Esophagus (tissue), 2 donors: ENCODE results near the gene GABARAPL2. TPM values are rescaled to one million over a fixed set of nuclear protein-coding genes. Genes with fewer than 3 reads are reported as not detected.
"Not testable (repeated sequence)": the region's sequence is repeated elsewhere in the genome, so short reads cannot be mapped to it uniquely, and the experiment has no call there.

Experiments used
- H3K27ac ChIP-seq, 2 donors: one replicate each; pipeline ENCODE4 v1.5.1; 2013; ENCODE audit warnings: low read depth in 2 of 2, mild to moderate bottlenecking in 2 of 2, inconsistent platforms in 1 of 2, low read length in 1 of 2, moderate library complexity in 1 of 2
- H3K27me3 ChIP-seq, 2 donors: one replicate each; pipeline ENCODE4 v1.6.1; 2013; ENCODE audit warnings: low read length in 2 of 2, control low read depth in 1 of 2, mild to moderate bottlenecking in 1 of 2; ENCODE audit not compliant: insufficient read depth in 2 of 2, control insufficient read depth in 1 of 2
- H3K36me3 ChIP-seq, 2 donors: one replicate each; pipeline ENCODE4 v1.6.1; 2013; ENCODE audit warnings: low read length in 1 of 2; ENCODE audit not compliant: control insufficient read depth in 2 of 2, insufficient read depth in 2 of 2
- H3K4me1 ChIP-seq, 2 donors: one replicate each; pipeline ENCODE4 v1.6.1; 2013; ENCODE audit warnings: low read length in 1 of 2; ENCODE audit not compliant: control insufficient read depth in 2 of 2, insufficient read depth in 2 of 2
- H3K4me3 ChIP-seq, 2 donors: one replicate each; pipeline ENCODE4 v1.5.1; 2013; ENCODE audit warnings: low read length in 2 of 2, mild to moderate bottlenecking in 2 of 2, low read depth in 1 of 2, moderate library complexity in 1 of 2
- H3K9me3 ChIP-seq, 2 donors: one replicate each; pipeline ENCODE4 v1.6.1; 2013; ENCODE audit warnings: mild to moderate bottlenecking in 2 of 2, low read depth in 1 of 2, low read length in 1 of 2, moderate library complexity in 1 of 2; ENCODE audit not compliant: control insufficient read depth in 2 of 2, insufficient read depth in 1 of 2
- WGBS, 2 donors: extraction: QIAGEN DNeasy Blood & Tissue Kit; methylation state at CpG; one replicate each; pipeline ENCODE4 v1.1.7; 2013; 5-methylcytosine and 5-hydroxymethylcytosine counted together
- polyA plus RNA-seq, 2 donors: library from polyadenylated mRNA; stranded (reverse); fragments of 200-250 nt; gene quantifications; one replicate each; pipeline ENCODE4 v1.2.3, GENCODE V29; 2013
- donor health status: healthy with polysubstance abuse.
- donor health status: Bipolar disorder and iron deficiency.

GABARAPL2 gene
- polyA plus RNA-seq, 2 donors: 83.1 to 96.6 TPM

DNA sequence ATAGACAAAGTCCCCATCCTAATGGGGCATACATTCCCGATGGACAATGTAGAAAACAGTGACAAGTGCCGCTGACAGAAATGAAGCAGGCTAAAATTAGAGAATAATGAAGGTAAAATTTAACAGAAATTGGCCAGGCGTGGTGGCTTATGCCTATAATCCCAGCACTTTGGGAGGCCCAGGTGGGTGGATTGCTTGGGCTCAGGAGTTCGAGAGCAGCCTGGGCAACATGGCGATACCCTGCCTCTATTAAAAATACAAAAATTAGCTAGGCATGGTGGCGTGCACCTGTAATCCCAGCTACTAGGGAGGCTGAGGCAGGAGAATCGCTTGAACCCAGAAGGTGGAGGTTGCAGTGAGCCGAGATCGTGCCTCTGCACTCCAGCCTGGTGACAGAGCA, 17.7 kb upstream of the GABARAPL2 start:
- H3K27ac ChIP-seq, H3K36me3 ChIP-seq, H3K4me1 ChIP-seq, H3K27me3 ChIP-seq, H3K9me3 ChIP-seq, H3K4me3 ChIP-seq: not testable (repeated sequence)
- WGBS, 2 donors: 93 to 95% methylated on average over 9 of the region's 9 CpGs

DNA sequence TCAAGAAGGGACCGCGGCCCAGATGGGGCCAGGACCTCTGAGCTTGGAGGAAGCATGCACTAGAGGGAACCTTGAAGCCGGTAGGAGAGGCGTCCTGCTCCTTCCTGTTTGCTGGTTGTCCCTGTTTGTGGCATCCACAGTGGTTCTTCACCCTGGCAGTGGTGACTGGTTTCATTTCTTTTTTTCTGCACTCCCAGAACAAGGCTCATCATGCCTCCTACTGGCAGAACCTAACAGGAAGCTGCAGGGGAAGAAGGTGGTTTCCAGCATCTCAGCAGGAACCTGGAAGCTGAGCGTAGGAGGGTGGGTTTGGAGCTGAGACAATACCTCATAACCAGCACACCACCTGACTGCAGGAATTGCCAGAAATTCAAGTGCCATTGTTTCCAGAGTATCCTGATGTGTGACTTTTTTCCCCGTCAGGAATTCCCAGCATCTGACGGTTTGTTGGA, 15.9 kb upstream of the GABARAPL2 start:
- Histone ChIP-seq H3K27ac (peak overlapping the region in 1 of 2 donors; percentile 41), H3K27me3 (no peaks in the 10 kb centered on the region), H3K4me3 (no peak overlapping the region), H3K36me3 (no peaks in the 10 kb centered on the region), H3K9me3 (no peaks in the 10 kb centered on the region), H3K4me1 (no peaks in the 10 kb centered on the region)
- 62 to 67% methylated on average over 7 of the region's 7 CpGs for WGBS, 2 donors

DNA sequence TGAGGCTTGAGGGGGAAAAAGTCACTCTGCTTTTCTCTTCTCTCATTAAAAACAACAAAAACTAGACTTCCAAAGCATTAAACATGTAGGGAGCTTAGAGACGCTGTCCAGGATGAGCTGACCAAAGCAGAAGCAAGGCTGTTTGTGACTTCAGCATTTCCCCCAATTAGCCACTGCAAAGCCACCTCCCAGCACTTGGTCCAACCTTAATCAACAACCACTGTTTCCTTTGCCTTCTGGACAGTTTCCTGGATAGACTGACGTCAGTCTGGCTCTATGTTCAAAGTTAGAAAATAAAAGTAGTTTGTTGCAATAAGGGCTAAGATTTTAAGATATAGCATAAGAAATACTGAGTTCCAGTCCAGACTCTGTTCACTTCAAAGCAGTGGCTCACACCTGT, 13.2 kb upstream of the GABARAPL2 start:
- Histone ChIP-seq H3K27ac (no peak overlapping the region), H3K27me3 (no peaks in the 10 kb centered on the region), H3K4me3 (no peak overlapping the region), H3K9me3 (no peaks in the 10 kb centered on the region), H3K4me1 (peaks cover 0 to 4% of the 10 kb centered on the region in 2 donors), H3K36me3 (no peaks in the 10 kb centered on the region)
- WGBS, 2 donors: 66 to 75% methylated on average over 2 of the region's 2 CpGs

DNA sequence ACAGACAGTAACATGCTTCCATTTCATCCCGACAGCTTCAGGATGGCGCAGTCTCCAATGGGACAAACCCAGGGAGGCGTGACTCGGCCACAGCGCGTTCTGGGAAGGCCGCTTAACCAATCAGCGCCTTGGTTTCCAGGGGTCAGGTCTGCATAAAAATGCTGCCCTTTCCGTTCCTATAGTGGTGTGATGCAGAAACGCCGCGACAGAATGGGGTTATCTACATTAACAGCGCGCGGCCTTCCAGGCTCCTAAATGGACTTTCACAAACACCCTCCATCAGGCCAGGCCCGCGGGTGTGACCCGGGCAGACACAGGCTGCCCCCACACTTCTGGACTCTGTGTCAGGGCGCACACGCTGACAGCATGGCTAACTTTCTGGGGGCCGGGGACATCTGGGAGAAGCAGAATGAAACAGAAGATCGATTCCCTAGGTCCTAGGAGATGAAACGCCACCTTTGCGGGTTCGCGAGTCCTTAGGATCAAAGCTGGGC, 10.9 kb upstream of the GABARAPL2 start:
- 2% methylated on average over 26 of the region's 26 CpGs for WGBS, 2 donors
- Histone ChIP-seq H3K27ac (peak overlapping the region; percentile 62 to 83), H3K9me3 (no peaks in the 10 kb centered on the region), H3K4me1 (peaks cover 0 to 4% of the 10 kb centered on the region in 2 donors), H3K27me3 (no peaks in the 10 kb centered on the region), H3K36me3 (no peaks in the 10 kb centered on the region), H3K4me3 (peak overlapping the region; percentile 55 to 76)

DNA sequence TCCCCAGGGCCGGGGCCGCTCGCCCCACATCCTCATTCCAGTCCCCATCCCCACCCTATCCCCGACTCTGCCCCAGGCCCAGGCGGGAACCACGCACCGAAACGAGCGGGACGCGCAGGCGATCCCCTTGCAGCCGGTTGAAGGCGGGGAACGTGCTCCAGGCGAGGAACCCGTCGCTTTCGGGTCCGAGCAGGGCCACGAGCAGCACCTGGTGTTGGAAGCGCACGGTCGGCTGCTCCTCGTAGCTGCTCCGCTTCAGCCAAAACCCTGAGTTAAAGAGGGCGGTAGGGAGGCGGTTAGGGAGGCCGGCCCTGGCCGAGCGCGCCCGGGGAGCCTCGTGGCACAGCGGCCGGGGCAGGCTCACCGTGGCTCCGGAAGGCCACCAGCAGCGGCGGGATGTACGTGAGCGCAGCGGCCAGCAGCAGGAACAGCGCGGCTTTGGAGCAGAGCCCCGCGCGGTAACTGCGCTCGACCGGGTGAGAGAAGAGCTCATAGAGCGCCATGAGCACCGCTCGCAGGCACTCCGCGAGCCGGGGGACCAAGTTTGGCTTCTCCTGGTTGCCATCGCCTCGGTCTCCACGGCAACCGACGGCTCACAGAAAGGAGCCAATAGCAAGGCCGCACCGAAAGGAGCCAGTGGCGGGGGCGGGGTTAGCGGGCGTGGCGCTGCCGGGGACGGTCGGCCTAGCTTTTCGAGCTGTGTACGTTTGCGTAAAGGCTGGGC, 10.3 kb upstream of the GABARAPL2 start, which contains the start of gene TMEM231:
Gene TMEM231 (minus strand): TSS at position 546 of the 724 bp plus-strand sequence. CDS start 43 bp downstream, at position 503.
- H3K9me3 ChIP-seq: no peaks in the 10 kb centered on the region
- H3K27me3 ChIP-seq: no peaks in the 10 kb centered on the region
- peaks cover 0 to 4% of the 10 kb centered on the region in 2 donors for H3K4me1 ChIP-seq
- H3K27ac ChIP-seq: peak within 1 kb of the TSS; percentile 62 to 83
- WGBS, 2 donors: 0% methylated on average over 61 to 75 of the region's 75 CpGs
- peak within 1 kb of the TSS; percentile 55 to 76 for H3K4me3 ChIP-seq
- no peaks in the 10 kb centered on the region for H3K36me3 ChIP-seq

DNA sequence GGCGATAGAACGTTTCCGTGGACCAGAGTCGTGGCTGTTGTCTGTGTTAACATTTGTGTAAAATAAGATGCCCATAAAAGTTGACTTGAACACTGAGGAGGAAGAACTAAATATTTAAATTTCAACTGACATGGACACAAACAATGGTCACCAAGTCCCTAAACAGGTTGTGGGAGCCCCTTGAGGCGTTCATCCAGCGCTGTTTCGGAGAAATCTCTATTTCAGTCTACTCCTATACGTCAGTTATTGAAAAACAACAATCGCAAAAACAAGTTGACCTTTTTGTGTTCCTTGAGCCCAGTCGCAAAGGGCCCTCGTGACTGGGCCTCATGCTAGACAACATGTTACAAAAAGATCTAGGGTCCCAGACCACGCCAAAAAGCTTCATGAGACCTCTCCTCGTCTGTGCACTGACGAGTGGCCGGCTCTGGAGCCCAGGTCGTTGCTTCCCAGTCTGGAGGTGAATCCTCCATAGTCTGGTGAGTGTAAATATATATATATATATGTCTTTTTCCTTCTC, 9.7 kb upstream of the GABARAPL2 start:
- peaks cover 0 to 4% of the 10 kb centered on the region in 2 donors for H3K4me1 ChIP-seq
- H3K4me3 ChIP-seq: peak overlapping the region; percentile 55 to 76
- WGBS, 2 donors: 49 to 51% methylated on average over 16 of the region's 16 CpGs
- no peaks in the 10 kb centered on the region for H3K27me3 ChIP-seq
- no peaks in the 10 kb centered on the region for H3K9me3 ChIP-seq
- H3K27ac ChIP-seq: peak overlapping the region; percentile 21 to 62
- no peaks in the 10 kb centered on the region for H3K36me3 ChIP-seq

GRCh38 chr16:75558846-75559401, 7.3 kb upstream of the GABARAPL2 start:
- Histone ChIP-seq H3K9me3 (no peaks in the 10 kb centered on the region), H3K4me1 (peaks cover 0 to 4% of the 10 kb centered on the region in 2 donors), H3K4me3 (no peak overlapping the region), H3K27me3 (no peaks in the 10 kb centered on the region), H3K36me3 (no peaks in the 10 kb centered on the region), H3K27ac (no peak overlapping the region)
- WGBS, 2 donors: 63 to 70% methylated on average over 2 of the region's 2 CpGs

GRCh38 chr16:75559564-75560372, 6.4 kb upstream of the GABARAPL2 start:
- Histone ChIP-seq H3K36me3 (no peaks in the 10 kb centered on the region), H3K4me3 (no peak overlapping the region), H3K27me3 (no peaks in the 10 kb centered on the region), H3K4me1 (peaks cover 0 to 4% of the 10 kb centered on the region in 2 donors), H3K9me3 (no peaks in the 10 kb centered on the region), H3K27ac (no peak overlapping the region)
- WGBS, 2 donors: 60 to 70% methylated on average over 10 of the region's 10 CpGs

DNA sequence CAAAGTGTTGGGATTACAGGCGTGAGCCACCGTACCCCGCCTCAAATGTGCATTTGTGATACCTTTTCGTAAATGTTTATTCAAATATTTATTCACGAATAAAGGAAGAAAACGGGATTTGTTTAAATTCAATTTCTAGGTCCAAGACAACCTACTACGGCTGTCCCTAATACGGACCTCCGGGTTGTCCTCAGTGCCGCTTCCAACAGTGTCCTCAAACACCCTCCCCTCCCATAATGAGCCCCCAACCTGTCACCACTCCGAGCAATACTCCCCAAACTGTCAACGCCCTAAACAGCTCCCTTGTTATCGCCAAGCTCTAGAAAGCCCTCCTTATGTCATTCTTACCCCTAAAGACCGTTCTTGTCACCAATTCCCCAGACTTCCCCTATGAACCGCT, 539 bp upstream of the GABARAPL2 start:
- Histone ChIP-seq H3K4me1 (peaks cover 0 to 8% of the 10 kb centered on the region in 2 donors), H3K27ac (peak overlapping the region; percentile 49 to 71)
- 12 to 16% methylated on average over 15 of the region's 15 CpGs for WGBS, 2 donors

More for the DNA sequence above, 539 bp upstream of the GABARAPL2 start:
- H3K9me3 ChIP-seq: no peaks in the 10 kb centered on the region
- H3K27me3 ChIP-seq: no peaks in the 10 kb centered on the region
- peak overlapping the region; percentile 74 to 98 for H3K4me3 ChIP-seq
- peaks cover 0 to 10% of the 10 kb centered on the region in 2 donors for H3K36me3 ChIP-seq
